IMR-90 (cell line): ENCODE data around the gene GPC2. TPM values are rescaled to one million over a fixed set of nuclear protein-coding genes. Genes with fewer than 3 reads are reported as not detected.

Experiments
- ATAC-seq: fragments of 200-7000 bp; cut with Tn5 transposase; 2 replicates; pipeline ENCODE4 v1.9.1; 2020; ENCODE audit warnings: low read depth, mild to moderate bottlenecking, moderate library complexity
- BruUV-seq: library from RNA; stranded (reverse); fragments of 400-500 nt; replicated peaks from 2 replicates; lab custom pipeline; 2021; lab: Mats Ljungman, UMichigan
- CTCF ChIA-PET: fragments of 300-600 bp; formaldehyde crosslinking; extraction: SDS; loops from one replicate; lab custom pipeline; 2021; ENCODE audit warnings: antibody characterized with exemption; lab: Yijun Ruan, JAX
- POLR2A ChIA-PET: fragments of 300-600 bp; sonication (Branson Sonifier 250); formaldehyde crosslinking; loops from one replicate; lab custom pipeline; 2022; ENCODE audit warnings: antibody characterized with exemption; ENCODE audit not compliant: unreplicated experiment; lab: Charles Lee
- DNase-seq: peaks from one replicate; pipeline ENCODE4 v3.0.0; 2013
- H2AFZ ChIP-seq: replicated peaks from 2 replicates; pipeline ENCODE3; 2013; ENCODE audit warnings: low read length, mild to moderate bottlenecking; ENCODE audit not compliant: poor library complexity
- H2AK5ac ChIP-seq: 2 replicates; pipeline ENCODE4 v1.6.1; 2013; ENCODE audit warnings: low read depth, low read length, inconsistent platforms
- H2AK9ac ChIP-seq: replicated peaks from 2 replicates; pipeline ENCODE3; 2013; ENCODE audit warnings: mild to moderate bottlenecking, low read depth, low read length, moderate library complexity; ENCODE audit not compliant: poor library complexity
- H2BK120ac ChIP-seq: 2 replicates; pipeline ENCODE4 v1.6.1; 2013; ENCODE audit warnings: low read depth, low read length, inconsistent platforms
- H2BK15ac ChIP-seq: 3 replicates; pipeline ENCODE4 v1.6.1; 2013; ENCODE audit warnings: low read depth, low read length, inconsistent platforms
- H2BK20ac ChIP-seq: 2 replicates; pipeline ENCODE4 v1.6.1; 2013; ENCODE audit warnings: low read depth, mild to moderate bottlenecking, inconsistent platforms, low read length, moderate library complexity
- H2BK5ac ChIP-seq: 2 replicates; pipeline ENCODE4 v1.6.1; 2013; ENCODE audit warnings: mild to moderate bottlenecking, low read depth, low read length, inconsistent platforms; ENCODE audit not compliant: poor library complexity, severe bottlenecking
- H3K14ac ChIP-seq: replicated peaks from 2 replicates; pipeline ENCODE4 v1.6.1; 2013; ENCODE audit warnings: low read depth, low read length, inconsistent platforms
- H3K18ac ChIP-seq: 2 replicates; pipeline ENCODE4 v1.6.1; 2013; ENCODE audit warnings: low read depth, low read length, control low read depth
- H3K23ac ChIP-seq: 2 replicates; pipeline ENCODE4 v1.6.1; 2013; ENCODE audit warnings: low read depth, low read length, inconsistent platforms
- H3K27ac ChIP-seq: 2 replicates; pipeline ENCODE4 v1.5.1; 2013; ENCODE audit warnings: mild to moderate bottlenecking, control low read depth, low read length; ENCODE audit not compliant: insufficient read depth
- H3K27me3 ChIP-seq: 2 replicates; pipeline ENCODE4 v1.6.1; 2013; ENCODE audit warnings: low read length; ENCODE audit not compliant: control insufficient read depth, insufficient read depth
- H3K36me3 ChIP-seq: 2 replicates; pipeline ENCODE4 v1.6.1; 2013; ENCODE audit warnings: low read length, mixed read lengths; ENCODE audit not compliant: control insufficient read depth, insufficient read depth
- H3K4ac ChIP-seq: 2 replicates; pipeline ENCODE4 v1.6.1; 2013; ENCODE audit warnings: low read depth, low read length, inconsistent platforms
- H3K4me1 ChIP-seq: 2 replicates; pipeline ENCODE4 v1.6.1; 2013; ENCODE audit warnings: low read length, mixed read lengths; ENCODE audit not compliant: control insufficient read depth, insufficient read depth
- H3K4me2 ChIP-seq: 2 replicates; pipeline ENCODE4 v1.6.1; 2013; ENCODE audit warnings: low read depth, mild to moderate bottlenecking, control low read depth, low read length, moderate library complexity
- H3K4me3 ChIP-seq: 2 replicates; pipeline ENCODE4 v1.5.1; 2013; ENCODE audit warnings: low read depth, mild to moderate bottlenecking, control low read depth, low read length, moderate library complexity; ENCODE audit not compliant: insufficient read depth
- H3K56ac ChIP-seq: 2 replicates; pipeline ENCODE4 v1.6.1; 2013; ENCODE audit warnings: low read length, inconsistent platforms; ENCODE audit not compliant: insufficient read depth; ENCODE audit errors: extremely low read depth
- H3K79me1 ChIP-seq, 2 experiments: 2 replicates each; pipeline ENCODE4 v1.6.1; 2013; ENCODE audit warnings: low read length in 2 of 2, inconsistent platforms in 1 of 2, low read depth in 1 of 2
- H3K9ac ChIP-seq: 2 replicates; pipeline ENCODE4 v1.6.1; 2013; ENCODE audit warnings: low read depth, low read length, control low read depth
- H3K9me1 ChIP-seq: 2 replicates; pipeline ENCODE4 v1.6.1; 2013; ENCODE audit warnings: low read length, inconsistent platforms; ENCODE audit not compliant: insufficient read depth
- H3K9me3 ChIP-seq: 2 replicates; pipeline ENCODE4 v1.6.1; 2013; ENCODE audit warnings: low read length; ENCODE audit not compliant: control insufficient read depth, insufficient read depth
- H4K20me1 ChIP-seq: 2 replicates; pipeline ENCODE4 v1.6.1; 2013; ENCODE audit warnings: low read length, inconsistent platforms; ENCODE audit not compliant: insufficient read depth
- H4K5ac ChIP-seq: 2 replicates; pipeline ENCODE4 v1.6.1; 2013; ENCODE audit warnings: mild to moderate bottlenecking, low read depth, low read length, control low read depth
- H4K8ac ChIP-seq, 2 experiments: 2 replicates each; pipeline ENCODE4 v1.6.1; 2013; ENCODE audit warnings: low read depth in 2 of 2, low read length in 2 of 2, control low read depth in 1 of 2, inconsistent platforms in 1 of 2
- H4K91ac ChIP-seq: 2 replicates; pipeline ENCODE4 v1.6.1; 2013; ENCODE audit warnings: low read depth, low read length, inconsistent platforms; ENCODE audit not compliant: insufficient read depth
- BHLHE40 ChIP-seq: fragments of 150-350 bp; IDR thresholded peaks from 2 replicates; pipeline ENCODE4 v1.6.1; 2016; ENCODE audit warnings: mild to moderate bottlenecking, low read depth, low read length
- CEBPB ChIP-seq: IDR thresholded peaks from 2 replicates; pipeline ENCODE4 v1.6.1; 2012; ENCODE audit warnings: low read depth, low read length, improper control_type of control experiment
- CTCF ChIP-seq: conservative IDR thresholded peaks from 2 replicates; pipeline ENCODE4 v1.5.1; 2012; ENCODE audit warnings: mild to moderate bottlenecking, low read depth, low read length, improper control_type of control experiment
- FOS ChIP-seq: fragments of 150-350 bp; IDR thresholded peaks from 2 replicates; pipeline ENCODE4 v1.6.1; 2016; ENCODE audit warnings: low read depth, low read length
- MAZ ChIP-seq: IDR thresholded peaks from 2 replicates; pipeline ENCODE4 v1.6.1; 2012; ENCODE audit warnings: low read depth, mild to moderate bottlenecking, low read length, improper control_type of control experiment, moderate library complexity, borderline replicate concordance
- POLR2A ChIP-seq: IDR thresholded peaks from 2 replicates; pipeline ENCODE4 v1.6.1; 2012; ENCODE audit warnings: mild to moderate bottlenecking, low read depth, low read length
- RAD21 ChIP-seq: IDR thresholded peaks from 2 replicates; pipeline ENCODE4 v1.6.1; 2012; ENCODE audit warnings: low read length, improper control_type of control experiment
- RFX5 ChIP-seq: IDR thresholded peaks from 2 replicates; pipeline ENCODE4 v1.8.0; 2012; ENCODE audit warnings: low read depth, mild to moderate bottlenecking, low read length, moderate library complexity
- SMC3 ChIP-seq: fragments of 150-350 bp; IDR thresholded peaks from 2 replicates; pipeline ENCODE4 v1.6.1; 2016; ENCODE audit warnings: low read depth, mild to moderate bottlenecking, antibody characterized with exemption, low read length, moderate library complexity
- USF2 ChIP-seq: fragments of 150-350 bp; IDR thresholded peaks from 2 replicates; pipeline ENCODE4 v1.6.1; 2017; ENCODE audit warnings: mild to moderate bottlenecking, antibody characterized with exemption, low read length, low read depth
- WGBS, 2 experiments: methylation state at CpG; one replicate each; pipeline versions ENCODE4 v1.1.5 to v1.1.7; 2013; ENCODE audit warnings: missing lambda C conversion rate in 2 of 2; ENCODE audit not compliant: insufficient read length in 1 of 2; ENCODE audit errors: extremely low coverage in 2 of 2; 5-methylcytosine and 5-hydroxymethylcytosine counted together
- dilution Hi-C: fragments of 300-500 bp; cut with HindIII; formaldehyde crosslinking; loops from one replicate; pipeline ENCODE4 v1.14.3; 2018; ENCODE audit warnings: low sequenced_read_pairs; ENCODE audit not compliant: unreplicated experiment
- in situ Hi-C: fragments of 300-500 bp; cut with MboI; formaldehyde crosslinking; loops from 3 replicates; pipeline ENCODE4 v1.14.3; 2019; ENCODE audit warnings: low sequenced_read_pairs, inconsistent platforms, mixed read lengths
- intact Hi-C: fragments of 100-400 bp; cut with micrococcal nuclease; formaldehyde crosslinking; loops from 2 replicates; pipeline ENCODE4 v1.10.0; 2022
- polyA plus RNA-seq, 3 experiments: library from polyadenylated mRNA; depleted of rRNA; stranded (reverse); fragments of >200 nt; gene quantifications; 2 replicates each; pipeline ENCODE4 v1.2.3, GENCODE V29; 2012; ENCODE audit warnings: low replicate concordance in 1 of 3
- total RNA-seq: library from RNA; depleted of rRNA; stranded (reverse); fragments of >200 nt; gene quantifications from 2 replicates; pipeline ENCODE4 v1.2.3, GENCODE V29; 2012

GPC2 gene
- total and polyA plus RNA-seq, 2 of the 4 experiments (the other 2 are of a cell fraction): 1.8 to 6.0 TPM

- Histone ChIP-seq H4K5ac (no peak overlapping the region), H3K4ac (peak overlapping the region; percentile 78; the same call in 1 of the 2 replicates), H2AFZ (no peak overlapping the region), H3K9ac (no peak overlapping the region; the same call in 1 of the 2 replicates), H3K36me3 (no peaks in the 10 kb centered on the region), H3K4me1 (peaks cover 2% of the 10 kb centered on the region; the same call in 1 of the 2 replicates), H4K91ac (no peak overlapping the region), H3K14ac (peak overlapping the region; percentile 84), H2BK120ac (peak overlapping the region; percentile 68; the same call in 1 of the 2 replicates), H2BK20ac (peak overlapping the region; percentile 86; the same call in 1 of the 2 replicates), H3K79me1 (no peaks in the 10 kb centered on the region), H3K18ac (no peak overlapping the region; the same call in 1 of the 2 replicates), H3K23ac (0 out of 2 replicates have a peak overlapping the region, but pooled peaks have one; percentile 23), H3K4me3 (no peak overlapping the region), H3K27me3 (no peaks in the 10 kb centered on the region), H2AK9ac (no peak overlapping the region), H4K20me1 (no peaks in the 10 kb centered on the region), H3K56ac (no peak overlapping the region), H2AK5ac (no peak overlapping the region), H4K8ac (peak overlapping the region in 1 of 2 experiments; percentile 85; a peak in 2 of 4 replicates), H3K9me3 (no peaks in the 10 kb centered on the region), H2BK5ac (no peak overlapping the region), H3K9me1 (no peaks in the 10 kb centered on the region), H2BK15ac (no peak overlapping the region), H3K27ac (no peak overlapping the region), H3K4me2 (no peak overlapping the region)
- in situ Hi-C loops (no loop called here), intact Hi-C loops (no loop called here), dilution Hi-C loops (no loop called here)
- CTCF ChIA-PET: interaction anchor here (0.8 to 1.1 kb wide), 3 partner anchors 8 to 11 kb away, joined by 4 to 6 read pairs (median 5); no protein-coding TSS in a partner anchor
- no TSS peak for BruUV-seq
- WGBS, 2 experiments: no CpG with 5 or more reads among the region's 4 CpGs
- ATAC-seq (peak; percentile 79), DNase-seq (peak; percentile 62)
- TF ChIP-seq SMC3 (peak; percentile 37; the same call in 1 of the 2 replicates), FOS (no peak), MAZ (no peak), CEBPB (no peak), USF2 (no peak), RFX5 (no peak), CTCF (peak; percentile 57), POLR2A (no peak), RAD21 (peak; percentile 25; the same call in 1 of the 2 replicates), BHLHE40 (no peak)
- POLR2A ChIA-PET: interaction anchor here (0.5 to 0.7 kb wide), 2 partner anchors 8 to 10 kb away, joined by 6 to 9 read pairs; no protein-coding TSS in a partner anchor
These were observed 13.0 kb upstream of the GPC2 start for GRCh38 chr7:100190048-100190711.
